Panc1 (cell line): ENCODE data around the gene SLC2A1. TPM values are rescaled to one million over a fixed set of nuclear protein-coding genes. Genes with fewer than 3 reads are reported as not detected.

Source experiments
- ATAC-seq: fragments of 200-7000 bp; cut with Tn5 transposase; 2 replicates; pipeline ENCODE4 v1.9.1; 2020; ENCODE audit warnings: mild to moderate bottlenecking, moderate library complexity
- BruUV-seq: library from RNA; stranded (reverse); fragments of 400-500 nt; replicated peaks from 2 replicates; lab custom pipeline; 2021; lab: Mats Ljungman, UMichigan
- CTCF ChIA-PET: fragments of 300-600 bp; sonication (Branson Sonifier 250); formaldehyde crosslinking; loops from one replicate; lab custom pipeline; 2022; ENCODE audit warnings: antibody characterized with exemption; lab: Charles Lee
- POLR2A ChIA-PET: fragments of 300-600 bp; sonication (Branson Sonifier 250); formaldehyde crosslinking; loops from one replicate; lab custom pipeline; 2022; ENCODE audit warnings: antibody characterized with exemption; lab: Charles Lee
- DNase-seq: peaks from one replicate; pipeline ENCODE4 v3.0.0-alpha.2; 2010; ENCODE audit warnings: low read depth, low spot score
- H3K27ac ChIP-seq: 2 replicates; pipeline ENCODE4 v1.5.1; 2011; ENCODE audit warnings: mild to moderate bottlenecking, low read length, inconsistent platforms
- H3K27me3 ChIP-seq: fragments of 200-500 bp; sonication (Bioruptor generic); 2 replicates; pipeline ENCODE4 v1.6.0; 2014; ENCODE audit warnings: low read length, inconsistent platforms; ENCODE audit not compliant: control insufficient read depth, insufficient read depth
- H3K36me3 ChIP-seq: fragments of 200-500 bp; sonication (Bioruptor generic); 2 replicates; pipeline ENCODE4 v1.5.1; 2014; ENCODE audit warnings: inconsistent platforms, mild to moderate bottlenecking, low read length, moderate library complexity; ENCODE audit not compliant: control insufficient read depth, insufficient read depth
- H3K4me1 ChIP-seq: 2 replicates; pipeline ENCODE4 v1.5.1; 2011; ENCODE audit warnings: inconsistent platforms, mild to moderate bottlenecking, low read length, moderate library complexity; ENCODE audit not compliant: control insufficient read depth, insufficient read depth
- H3K4me3 ChIP-seq, 2 experiments: 2 replicates each; pipeline ENCODE4 v1.5.1; 2011 to 2012; ENCODE audit warnings: low read depth in 2 of 2, low read length in 2 of 2, mild to moderate bottlenecking in 2 of 2, inconsistent platforms in 1 of 2, moderate library complexity in 1 of 2
- H3K9me3 ChIP-seq: fragments of 200-500 bp; sonication (Bioruptor generic); 2 replicates; pipeline ENCODE4 v1.5.1; 2014; ENCODE audit warnings: low read depth, mild to moderate bottlenecking, inconsistent platforms, low read length, moderate library complexity; ENCODE audit not compliant: control insufficient read depth, insufficient read depth
- CTCF ChIP-seq: fragments of 450-650 bp; IDR thresholded peaks from 2 replicates; pipeline ENCODE4 v1.5.1; 2017; ENCODE audit warnings: mild to moderate bottlenecking
- POLR2AphosphoS5 ChIP-seq: IDR thresholded peaks from 2 replicates; pipeline ENCODE4 v1.6.1; 2012; ENCODE audit warnings: mild to moderate bottlenecking, low read depth, low read length, moderate library complexity
- REST ChIP-seq, 2 experiments: IDR thresholded peaks; 2 replicates each; pipeline ENCODE4 v1.6.1; 2011 to 2012; ENCODE audit warnings: low read depth in 2 of 2, control low read depth in 1 of 2, low read length in 1 of 2, mild to moderate bottlenecking in 1 of 2, moderate library complexity in 1 of 2; ENCODE audit not compliant: insufficient read depth in 1 of 2
- SIN3A ChIP-seq: IDR thresholded peaks from 2 replicates; pipeline ENCODE4 v1.6.1; 2012; ENCODE audit warnings: low read depth, mild to moderate bottlenecking, low read length, moderate library complexity, borderline replicate concordance; ENCODE audit not compliant: insufficient read depth
- TCF7L2 ChIP-seq: IDR thresholded peaks from 2 replicates; pipeline ENCODE4 v1.6.1; 2011; ENCODE audit warnings: mild to moderate bottlenecking, low read depth, low read length, inconsistent platforms
- in situ Hi-C: cut with HindIII; loops from 2 replicates; pipeline ENCODE4 v1.10.0; 2016; ENCODE audit warnings: low sequenced_read_pairs, low pct_unique_long_range_greater_than_20kb
- intact Hi-C: fragments of 100-400 bp; cut with micrococcal nuclease; formaldehyde crosslinking; loops from one replicate; pipeline ENCODE4 v1.10.0; 2022; ENCODE audit not compliant: unreplicated experiment
- total RNA-seq: library from RNA; stranded (reverse); gene quantifications from one replicate; pipeline ENCODE4 v1.2.1, GENCODE V29; 2021; ENCODE audit not compliant: unreplicated experiment

The SLC2A1 gene
- total RNA-seq, 1 experiment from 2014 or later, result 32.9 TPM

GRCh38 chr1:43002766-43003165, 44.1 kb upstream of the SLC2A1 start:
- Histone ChIP-seq H3K27ac (no peak overlapping the region), H3K4me1 (no peaks in the 10 kb centered on the region), H3K4me3 (no peak overlapping the region), H3K9me3 (no peaks in the 10 kb centered on the region), H3K27me3 (no peaks in the 10 kb centered on the region), H3K36me3 (no peaks in the 10 kb centered on the region)
- POLR2A ChIA-PET, result no interaction called here
- BruUV-seq, result no TSS peak
- CTCF ChIA-PET, result no interaction called here
- in situ Hi-C loops, result no loop called here
- ATAC-seq (no peak), DNase-seq (no peak)
- TF ChIP-seq REST (IDR thresholded peaks at IDR 0.05; ENCODE audit: insufficient read depth in 1 of 2, low read depth in 2 of 2, low read length in 1 of 2), result no peak
- intact Hi-C loops, result no loop called here

GRCh38 chr1:43002116-43002515, 43.4 kb upstream of the SLC2A1 start:
- H3K4me3 ChIP-seq, result no peak overlapping the region
- ATAC-seq, result no peak
- no peak for DNase-seq
- no peak for TF ChIP-seq POLR2AphosphoS5
- no peak for TF ChIP-seq TCF7L2
- TF ChIP-seq REST (IDR thresholded peaks at IDR 0.05; ENCODE audit: insufficient read depth in 1 of 2, low read depth in 2 of 2, low read length in 1 of 2), result no peak
- TF ChIP-seq SIN3A, result no peak
- no peak for TF ChIP-seq CTCF
- BruUV-seq, result no TSS peak
- H3K27ac ChIP-seq, result no peak overlapping the region
- in situ Hi-C loops, result no loop called here
- H3K4me1 ChIP-seq, result no peaks in the 10 kb centered on the region
- ChIA-PET POLR2A (no interaction called here), CTCF (no interaction called here)
- no peaks in the 10 kb centered on the region for H3K9me3 ChIP-seq
- intact Hi-C loops, result no loop called here
- no peaks in the 10 kb centered on the region for H3K36me3 ChIP-seq
- no peaks in the 10 kb centered on the region for H3K27me3 ChIP-seq
